ENCODE results near the gene TDRD6.

Gene TDRD6

GRCh38 chr6:46684771-46685170 is 2.9 kb upstream of the TDRD6 start:
- no peak for DNase-seq

- no peak for DNase-seq
These were observed 656 bp downstream of the TDRD6 start for GRCh38 chr6:46688117-46688965.

- no peak for DNase-seq
These were observed 1.3 kb downstream of the TDRD6 start for GRCh38 chr6:46688966-46689335.

- DNase-seq, result no peak
These were observed 2.0 kb downstream of the TDRD6 start for GRCh38 chr6:46689657-46690056.

- no peak for DNase-seq
These were observed 2.6 kb downstream of the TDRD6 start for GRCh38 chr6:46690141-46690755.

- no peak for DNase-seq
These were observed 3.3 kb downstream of the TDRD6 start for GRCh38 chr6:46690911-46691451.

- no peak for DNase-seq
These were observed 12.3 kb downstream of the TDRD6 start for GRCh38 chr6:46699970-46700369.

GRCh38 chr6:46704562-46704961 is 16.9 kb downstream of the TDRD6 start:
- DNase-seq, result peak; percentile 84 to 85

GRCh38 chr6:46706464-46706863 is 18.8 kb downstream of the TDRD6 start:
- no peak for DNase-seq

- peak in 1 of 2 experiments; percentile 18 for DNase-seq
These were observed 23.8 kb downstream of the TDRD6 start for GRCh38 chr6:46711491-46711890.

GRCh38 chr6:46715141-46715540 is 27.5 kb downstream of the TDRD6 start:
- DNase-seq, result peak; percentile 73 to 74

GRCh38 chr6:46719099-46719498 is 31.4 kb downstream of the TDRD6 start:
- no peak for DNase-seq

GRCh38 chr6:46720401-46720800 is 32.7 kb downstream of the TDRD6 start:
- no peak for DNase-seq

- DNase-seq, result no peak
These were observed 42.2 kb downstream of the TDRD6 start for GRCh38 chr6:46729787-46730326.

GRCh38 chr6:46730921-46731461 is 43.3 kb downstream of the TDRD6 start:
- peak; percentile 57 to 74 for DNase-seq

- no peak for DNase-seq
These were observed 45.7 kb downstream of the TDRD6 start for GRCh38 chr6:46733341-46733801.

- no peak for DNase-seq
These were observed 47.4 kb downstream of the TDRD6 start, which contains the start of gene PLA2G7 for GRCh38 chr6:46734867-46735719. TSS of gene PLA2G7 (minus strand) at chr6:46735375. CDS start at chr6:46722891, 12,484 bp downstream.

- DNase-seq, result no peak
These were observed 48.0 kb downstream of the TDRD6 start for GRCh38 chr6:46735720-46736031.

GRCh38 chr6:46736906-46737305 is 49.2 kb downstream of the TDRD6 start:
- DNase-seq, result no peak

GRCh38 chr6:46741482-46741881 is 53.8 kb downstream of the TDRD6 start:
- DNase-seq, result no peak

- no peak for DNase-seq
These were observed 54.2 kb downstream of the TDRD6 start for GRCh38 chr6:46741910-46742309.

GRCh38 chr6:46743425-46744158 is 55.9 kb downstream of the TDRD6 start:
- DNase-seq, result no peak

Data from AML-193 (cell line).